AG09319 (cell line): ENCODE measurements around the gene TPD52L1.
"Not testable (repeated sequence)": the region's sequence is repeated elsewhere in the genome, so short reads cannot be mapped to it uniquely, and the experiment has no call there.

Source experiments
- DNase-seq: peaks from one replicate; pipeline ENCODE4 v3.0.0-alpha.2; 2010; ENCODE audit warnings: low read depth; ENCODE audit errors: extremely low read depth
- TF ChIP-seq, protein P1 (sequence below): IDR thresholded peaks from 2 replicates; pipeline ENCODE4 v1.5.1; 2011; ENCODE audit warnings: low read depth, mild to moderate bottlenecking, inconsistent platforms, low read length, moderate library complexity

Gene TPD52L1

DNA sequence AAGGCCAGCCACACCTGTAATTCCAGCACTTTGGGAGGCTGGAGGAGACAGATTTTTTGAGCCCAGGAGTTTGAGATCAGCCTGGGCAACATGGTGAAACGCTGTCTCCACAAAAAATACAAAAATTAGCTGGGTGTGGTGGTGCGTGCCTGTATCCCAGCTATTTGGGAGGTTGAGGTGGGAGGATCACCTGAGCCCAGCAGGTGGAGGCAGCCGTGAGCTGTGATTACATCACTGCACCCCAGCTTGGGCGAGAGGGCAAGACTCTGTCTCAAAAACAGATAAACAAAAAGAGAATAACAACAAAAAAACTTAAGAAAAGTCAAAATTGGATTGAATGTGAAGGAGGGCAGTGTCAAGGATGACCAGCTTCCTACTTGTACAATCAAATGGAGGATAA, 2.9 kb downstream of the TPD52L1 start:
- TF ChIP-seq, protein P1, sequence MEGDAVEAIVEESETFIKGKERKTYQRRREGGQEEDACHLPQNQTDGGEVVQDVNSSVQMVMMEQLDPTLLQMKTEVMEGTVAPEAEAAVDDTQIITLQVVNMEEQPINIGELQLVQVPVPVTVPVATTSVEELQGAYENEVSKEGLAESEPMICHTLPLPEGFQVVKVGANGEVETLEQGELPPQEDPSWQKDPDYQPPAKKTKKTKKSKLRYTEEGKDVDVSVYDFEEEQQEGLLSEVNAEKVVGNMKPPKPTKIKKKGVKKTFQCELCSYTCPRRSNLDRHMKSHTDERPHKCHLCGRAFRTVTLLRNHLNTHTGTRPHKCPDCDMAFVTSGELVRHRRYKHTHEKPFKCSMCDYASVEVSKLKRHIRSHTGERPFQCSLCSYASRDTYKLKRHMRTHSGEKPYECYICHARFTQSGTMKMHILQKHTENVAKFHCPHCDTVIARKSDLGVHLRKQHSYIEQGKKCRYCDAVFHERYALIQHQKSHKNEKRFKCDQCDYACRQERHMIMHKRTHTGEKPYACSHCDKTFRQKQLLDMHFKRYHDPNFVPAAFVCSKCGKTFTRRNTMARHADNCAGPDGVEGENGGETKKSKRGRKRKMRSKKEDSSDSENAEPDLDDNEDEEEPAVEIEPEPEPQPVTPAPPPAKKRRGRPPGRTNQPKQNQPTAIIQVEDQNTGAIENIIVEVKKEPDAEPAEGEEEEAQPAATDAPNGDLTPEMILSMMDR, result no peak
- no peak for DNase-seq

DNA sequence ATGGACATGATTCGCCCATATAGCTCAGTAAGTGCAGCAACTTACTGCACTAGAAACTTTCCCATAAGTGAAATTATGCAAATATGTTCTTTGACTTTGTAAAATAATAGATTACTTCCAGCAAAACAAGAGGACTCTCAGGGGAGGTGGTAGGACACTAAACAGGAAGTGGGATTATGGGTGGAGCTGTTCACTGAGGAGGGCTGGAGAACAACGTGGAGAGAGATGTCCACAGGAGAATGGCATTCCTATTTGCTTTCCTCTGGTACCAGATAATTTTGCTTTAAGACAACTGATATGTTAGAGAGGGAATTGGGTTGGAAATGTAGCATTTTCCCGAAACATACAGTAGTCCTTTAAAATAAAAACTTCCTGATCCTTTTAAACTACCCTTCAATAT, 3.7 kb downstream of the TPD52L1 start:
- DNase-seq, result no peak
- TF ChIP-seq, protein P1, result no peak

DNA sequence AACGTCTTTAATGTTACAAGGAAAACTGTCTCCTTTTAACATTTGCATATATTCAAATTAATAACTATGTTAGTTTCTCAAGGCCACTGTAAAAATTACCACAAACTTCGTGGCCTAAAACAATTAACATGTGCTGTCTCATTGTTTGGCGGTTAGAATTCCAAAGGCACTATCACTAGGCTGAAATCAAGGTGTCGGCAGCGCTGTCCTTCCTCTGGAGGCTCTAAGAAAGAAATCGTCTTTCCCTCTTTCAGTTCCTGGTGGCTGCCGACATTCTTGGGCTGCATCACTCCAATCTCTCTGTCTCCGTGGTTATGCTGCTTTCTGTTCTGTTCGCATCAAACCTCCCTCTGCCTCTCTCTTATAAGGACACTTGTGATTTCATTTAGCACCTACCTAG, 4.2 kb downstream of the TPD52L1 start:
- DNase-seq, result no peak
- TF ChIP-seq, protein P1, result no peak

DNA sequence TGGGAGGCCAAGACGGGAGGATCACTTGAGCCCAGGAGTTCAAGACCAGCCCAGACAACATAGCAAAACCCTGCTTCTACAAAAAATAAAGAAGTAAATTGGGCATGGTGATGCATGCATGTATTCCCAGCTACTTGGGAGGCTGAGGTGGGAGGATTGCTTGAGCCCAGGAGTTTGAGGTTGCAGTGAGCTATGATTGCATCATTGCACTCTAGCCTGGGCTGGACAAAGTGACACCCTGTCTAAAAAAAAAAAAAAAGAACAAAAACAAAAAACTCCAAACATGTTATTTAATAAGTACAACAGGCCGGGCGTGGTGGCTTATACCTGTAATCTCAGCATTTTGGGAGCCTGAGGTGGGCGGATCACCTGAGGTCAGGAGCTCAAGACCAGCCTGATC, 9.8 kb downstream of the TPD52L1 start:
- DNase-seq, result not testable (repeated sequence)

DNA sequence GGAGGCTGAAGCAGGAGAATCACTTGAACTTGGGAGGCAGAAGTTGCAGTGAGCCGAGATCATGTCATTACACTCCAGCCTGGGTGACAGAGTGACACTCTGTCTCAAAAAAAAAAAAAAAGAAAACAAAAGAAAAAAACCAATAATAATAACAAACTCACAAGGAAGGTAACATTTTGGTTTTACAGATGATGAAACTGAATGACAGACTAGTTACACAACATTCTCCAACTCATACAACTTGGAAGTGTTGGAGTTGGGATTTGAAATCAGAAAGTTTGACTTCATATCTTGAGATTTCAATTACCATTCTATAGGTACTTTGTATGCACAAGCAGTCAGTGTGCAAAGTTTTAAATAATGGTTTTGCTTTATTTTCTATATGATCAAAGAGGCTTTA, 10.2 kb downstream of the TPD52L1 start:
- TF ChIP-seq, protein P1, result no peak
- no peak for DNase-seq

DNA sequence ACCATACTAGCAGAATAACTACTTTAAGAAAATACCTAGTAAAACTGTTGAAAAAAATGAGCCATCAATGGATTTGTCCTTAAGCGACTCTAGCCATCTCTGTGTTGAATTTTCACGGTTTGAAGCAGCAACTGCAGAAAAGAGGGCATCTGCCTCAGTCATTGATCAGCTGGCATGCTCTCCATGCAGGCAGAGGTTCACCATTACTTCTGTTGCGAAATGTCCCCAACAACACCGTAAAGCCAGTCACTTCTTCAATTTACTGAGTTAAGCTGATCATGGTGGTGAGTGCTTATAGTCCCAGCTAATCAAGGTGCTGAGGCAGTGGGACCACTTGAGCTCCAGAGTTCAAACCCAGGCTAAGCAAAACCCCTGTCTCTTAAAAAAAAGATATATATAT, 11.1 kb downstream of the TPD52L1 start:
- no peak for DNase-seq
- TF ChIP-seq, protein P1, result no peak

DNA sequence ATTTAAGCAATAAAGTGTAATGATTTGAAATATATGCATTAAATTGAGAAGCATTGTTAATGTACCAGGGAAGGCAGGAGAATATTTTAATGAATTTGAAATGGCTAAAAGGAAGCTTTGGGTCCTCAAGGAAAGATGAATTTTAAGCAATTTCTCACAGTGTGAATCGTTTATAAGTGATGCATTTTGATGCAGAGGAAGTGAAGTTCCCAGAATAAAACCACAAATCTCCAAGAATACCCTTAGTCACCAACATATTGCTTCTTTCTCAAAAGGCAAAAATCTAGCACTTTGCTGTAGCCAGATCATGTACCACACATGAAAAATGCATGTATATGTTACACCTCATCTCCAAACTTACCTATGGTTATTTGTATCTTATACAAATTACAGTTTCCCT, 11.7 kb downstream of the TPD52L1 start:
- TF ChIP-seq, protein P1, result no peak
- no peak for DNase-seq

DNA sequence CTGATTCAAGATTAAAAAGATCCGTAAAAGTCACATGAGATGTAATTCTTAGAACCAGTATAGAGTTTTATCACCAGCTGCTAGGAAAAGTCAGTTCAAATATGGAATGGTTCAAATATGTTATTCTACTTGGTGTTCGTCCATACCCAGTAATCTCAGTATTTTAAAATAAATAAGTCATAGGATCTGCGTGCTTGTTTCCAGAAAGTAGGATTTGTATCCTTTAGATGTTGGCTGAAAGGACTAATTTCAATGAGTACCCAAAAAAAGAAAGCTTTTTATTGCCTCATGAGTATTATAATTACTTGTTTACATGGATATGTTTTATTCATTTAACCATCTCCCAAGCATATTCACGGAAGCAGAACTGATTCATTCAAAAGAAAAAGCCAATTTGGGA, 12.2 kb downstream of the TPD52L1 start:
- DNase-seq, result no peak
- TF ChIP-seq, protein P1, result no peak
